Stimulated activated CD8-positive, alpha-beta memory T cell treated with anti-CD3 and anti-CD28 coated beads, Interleukin-2, amount 100 ng/mL, for 1 hour (primary cell): ENCODE measurements around the gene TRAPPC6A.

ENCODE experiments used
- DNase-seq, 2 donors: peaks; one replicate each; pipeline ENCODE4 v3.0.0-alpha.2; 2020; ENCODE audit warnings: low read depth in 2 of 2

TRAPPC6A gene

DNA sequence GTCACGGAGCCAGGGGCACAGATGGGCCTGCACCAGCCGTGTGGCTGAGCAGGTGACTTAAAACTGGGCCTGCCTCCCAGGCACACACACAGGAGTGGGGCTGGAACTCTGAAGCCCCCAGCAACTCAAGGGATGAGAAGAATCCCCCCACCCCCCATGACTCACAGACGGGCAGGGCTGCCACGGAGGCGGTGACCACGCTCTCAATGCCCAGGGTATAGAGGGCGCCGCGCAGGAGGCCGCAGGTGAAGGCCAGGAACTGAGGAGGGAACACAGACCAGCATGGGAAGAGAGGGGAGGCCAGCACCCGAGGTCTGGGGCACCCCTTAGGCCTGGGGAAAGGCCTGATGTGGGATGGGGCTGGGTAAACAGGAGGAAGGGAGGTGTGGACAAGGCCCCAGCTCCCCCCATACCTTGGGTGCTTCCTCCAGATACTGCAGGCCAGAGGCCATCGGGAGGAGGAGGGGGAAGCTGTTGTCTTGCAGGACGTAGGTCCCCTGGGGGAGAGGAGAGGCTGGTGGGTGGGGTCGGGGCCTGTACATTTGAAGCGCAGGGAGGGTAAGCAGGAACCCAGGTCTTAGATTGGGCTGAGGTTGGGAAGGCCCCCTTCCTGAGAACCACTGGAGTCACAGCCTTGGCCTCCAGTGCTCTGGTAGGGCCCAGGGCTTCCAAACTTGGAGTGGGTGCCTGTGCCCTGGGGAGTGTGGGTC, 14.1 kb downstream of the TRAPPC6A start:
- no peak for DNase-seq

DNA sequence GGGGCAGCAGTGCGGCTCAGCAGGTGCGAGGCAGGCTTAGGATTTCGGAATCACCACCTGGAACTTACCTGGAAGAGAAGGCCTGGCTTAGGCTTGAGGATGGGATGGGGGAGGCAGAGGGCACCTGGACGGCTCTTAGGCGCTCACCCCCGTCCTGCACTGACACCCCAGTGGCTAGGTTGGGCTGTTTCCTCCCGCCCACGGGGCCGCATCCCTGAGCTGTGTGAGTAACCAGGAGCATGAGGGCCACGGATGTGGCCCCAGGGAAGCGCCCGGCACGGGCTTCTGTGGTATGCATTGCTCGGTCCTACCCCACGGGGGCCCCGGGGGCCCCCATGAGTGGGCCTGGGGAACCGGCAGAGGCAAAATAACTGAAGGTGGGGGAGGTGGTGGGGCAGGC, 14.9 kb downstream of the TRAPPC6A start:
- DNase-seq = no peak

DNA sequence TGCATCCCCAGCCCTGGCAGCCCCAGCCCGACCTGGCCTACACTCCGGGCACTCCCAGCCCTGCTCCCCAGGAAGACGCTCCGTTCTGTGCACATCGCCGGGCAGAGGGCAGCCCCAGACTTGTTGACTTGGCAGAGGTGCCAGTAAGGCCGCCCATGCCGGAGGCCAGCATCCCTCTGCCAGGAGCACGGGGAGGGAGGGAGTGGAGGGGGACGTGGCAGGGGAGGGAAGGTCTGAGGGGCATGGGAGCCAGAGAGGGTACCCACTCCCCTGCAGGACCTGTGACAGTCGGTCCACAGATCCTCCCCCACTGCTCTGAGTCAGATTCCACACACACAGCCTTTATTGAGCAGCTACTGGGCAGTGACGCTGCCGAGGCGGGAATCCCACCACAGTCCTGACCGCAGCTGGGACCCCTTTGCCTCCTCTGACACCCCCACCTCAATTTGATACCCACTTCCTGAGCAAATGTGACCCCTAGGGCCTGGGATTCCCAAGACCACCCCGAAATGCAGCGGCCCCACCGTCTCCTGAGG, 15.4 kb downstream of the TRAPPC6A start:
- DNase-seq = no peak

DNA sequence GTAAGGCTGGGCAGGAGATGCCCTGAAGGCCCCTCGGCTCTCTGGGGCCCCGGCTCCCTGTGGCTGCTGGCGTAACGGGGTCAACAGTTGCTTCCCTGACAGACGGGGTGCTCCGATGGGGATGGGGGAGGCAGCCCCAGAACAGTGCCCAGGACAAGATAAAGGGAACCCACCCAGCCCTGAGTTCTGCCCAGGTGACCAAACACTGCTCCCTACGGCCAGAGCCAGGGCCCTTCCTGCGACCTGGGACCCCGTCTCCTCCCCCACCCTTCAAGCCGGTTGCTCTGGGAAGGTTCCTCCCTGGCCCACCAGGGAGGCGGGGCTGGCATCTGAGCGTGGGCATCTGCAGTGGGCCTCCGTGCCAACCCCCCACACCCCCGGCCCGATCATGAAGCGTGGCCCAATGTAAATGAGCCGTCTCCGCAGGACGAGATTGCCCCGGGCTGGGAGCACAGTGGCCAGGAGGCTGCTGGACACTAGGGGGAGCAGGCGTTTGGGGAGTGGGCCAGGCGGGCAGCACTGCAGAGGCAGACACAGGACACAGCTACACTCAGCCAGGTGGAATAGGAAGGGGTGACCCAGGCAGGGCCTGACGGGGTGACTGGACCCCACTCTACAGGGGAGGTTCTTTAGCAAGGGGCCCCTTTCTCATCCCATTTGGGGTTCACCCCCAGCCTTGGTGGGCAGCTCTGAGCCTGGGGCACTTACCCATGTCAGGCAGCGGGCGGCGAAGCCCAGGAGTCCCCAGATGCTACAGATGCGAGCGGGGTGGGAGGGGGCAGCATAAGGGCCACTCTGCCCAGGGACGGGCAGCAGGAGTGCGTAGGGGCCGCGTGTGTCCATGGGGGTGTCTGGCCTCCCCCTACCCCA, 16.1 kb downstream of the TRAPPC6A start:
- DNase-seq = no peak

DNA sequence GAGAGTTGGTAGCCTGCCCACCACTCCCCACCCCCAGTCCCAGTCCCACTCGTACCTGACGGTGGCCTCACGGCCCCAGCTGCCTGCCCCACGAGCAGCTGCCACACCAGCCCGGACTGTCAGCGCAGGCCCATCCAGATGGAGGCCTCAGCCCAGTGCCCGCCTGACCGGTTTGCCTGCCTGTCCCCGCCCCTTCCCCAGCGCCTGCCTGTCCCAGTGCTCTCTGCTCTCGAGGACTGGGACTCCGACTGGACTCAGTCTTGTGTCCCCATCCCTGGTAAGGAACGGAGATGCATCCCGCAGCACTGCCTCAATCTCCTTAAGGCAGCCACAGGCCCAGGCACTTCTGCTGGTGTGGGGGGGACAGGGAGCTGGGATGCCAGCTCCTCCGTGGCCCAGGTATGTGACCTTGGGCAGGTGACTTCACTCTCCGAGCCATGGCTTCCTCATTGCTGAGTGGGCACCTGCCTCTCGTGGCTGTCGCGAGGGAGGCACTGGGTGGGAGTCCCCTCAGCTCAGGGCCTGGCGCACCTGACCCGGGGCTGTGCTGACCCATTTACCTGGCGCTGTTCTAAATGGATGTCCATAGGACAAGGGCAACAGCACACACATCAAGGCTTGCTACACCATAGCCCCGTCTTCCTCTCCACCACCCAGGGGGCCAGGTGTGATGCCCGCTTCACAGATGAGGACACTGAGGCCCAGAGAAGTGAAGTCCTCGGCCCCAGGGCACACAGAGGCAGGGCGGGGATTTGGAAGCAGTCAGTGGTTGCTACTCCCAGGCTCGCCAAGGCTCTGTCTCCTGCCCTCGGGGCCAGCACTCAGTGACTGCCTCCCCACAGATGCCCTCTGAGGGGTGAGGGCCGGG, 16.9 kb downstream of the TRAPPC6A start, which contains the start of gene NKPD1:
NKPD1 (minus strand) TSS at position 113 of the 868 bp plus-strand sequence. CDS start 832 bp downstream, outside the sequence.
- no peak for DNase-seq

DNA sequence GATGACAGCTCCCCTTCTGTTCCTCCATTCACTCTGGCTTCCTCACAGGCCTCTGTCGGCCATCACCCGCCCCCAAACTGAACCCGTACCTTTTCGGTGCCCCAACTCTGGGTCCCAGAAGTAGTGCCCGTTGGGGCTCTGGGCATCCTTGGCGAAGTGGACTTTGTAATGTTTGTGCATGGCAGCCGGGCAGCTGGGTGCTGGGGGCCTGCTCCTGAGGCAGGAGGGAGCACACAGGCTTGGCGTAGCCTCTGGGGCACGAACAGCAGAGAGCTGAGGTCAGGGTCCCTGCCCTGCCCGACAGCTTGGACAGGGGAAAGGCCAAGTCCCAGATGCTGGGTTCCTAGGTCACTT, 18.1 kb downstream of the TRAPPC6A start:
- no peak for DNase-seq

DNA sequence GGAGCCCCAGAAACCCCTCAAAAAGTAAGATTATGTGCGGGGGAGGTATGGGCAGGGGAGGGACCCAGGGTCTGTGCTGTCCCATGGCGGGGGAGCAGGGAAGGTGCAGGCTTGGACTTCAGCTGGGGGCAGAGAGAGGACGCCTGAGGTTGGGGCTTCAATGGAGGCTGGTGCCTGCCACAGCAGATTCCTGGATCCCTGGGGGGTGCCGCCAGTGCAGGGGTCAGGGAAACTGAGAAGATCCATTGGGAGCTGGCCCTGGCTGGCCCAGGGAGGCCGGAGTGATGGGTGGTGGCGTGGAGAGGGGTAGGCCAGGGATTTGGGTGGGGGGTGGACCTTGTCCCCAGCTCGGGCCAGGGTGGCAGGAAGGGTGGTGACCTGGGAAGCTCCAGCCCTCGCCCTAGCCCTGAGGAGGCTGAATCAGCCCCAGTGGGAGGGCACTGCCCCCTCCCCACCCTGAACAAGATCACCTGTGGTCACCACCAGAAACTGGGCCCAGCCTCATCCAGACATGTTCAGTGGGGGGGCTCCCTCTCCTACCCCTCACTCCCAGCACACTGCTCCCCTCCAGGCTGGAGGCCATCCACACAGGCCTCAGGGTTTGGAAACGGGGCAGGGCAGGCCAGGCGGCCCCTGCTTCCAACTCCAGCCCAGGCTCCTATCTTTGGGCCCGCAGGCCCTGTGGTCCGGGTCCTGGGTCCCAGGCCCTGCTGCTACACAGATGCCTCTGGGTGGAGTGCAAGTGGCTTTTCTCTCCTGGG, 18.6 kb downstream of the TRAPPC6A start:
- no peak for DNase-seq

DNA sequence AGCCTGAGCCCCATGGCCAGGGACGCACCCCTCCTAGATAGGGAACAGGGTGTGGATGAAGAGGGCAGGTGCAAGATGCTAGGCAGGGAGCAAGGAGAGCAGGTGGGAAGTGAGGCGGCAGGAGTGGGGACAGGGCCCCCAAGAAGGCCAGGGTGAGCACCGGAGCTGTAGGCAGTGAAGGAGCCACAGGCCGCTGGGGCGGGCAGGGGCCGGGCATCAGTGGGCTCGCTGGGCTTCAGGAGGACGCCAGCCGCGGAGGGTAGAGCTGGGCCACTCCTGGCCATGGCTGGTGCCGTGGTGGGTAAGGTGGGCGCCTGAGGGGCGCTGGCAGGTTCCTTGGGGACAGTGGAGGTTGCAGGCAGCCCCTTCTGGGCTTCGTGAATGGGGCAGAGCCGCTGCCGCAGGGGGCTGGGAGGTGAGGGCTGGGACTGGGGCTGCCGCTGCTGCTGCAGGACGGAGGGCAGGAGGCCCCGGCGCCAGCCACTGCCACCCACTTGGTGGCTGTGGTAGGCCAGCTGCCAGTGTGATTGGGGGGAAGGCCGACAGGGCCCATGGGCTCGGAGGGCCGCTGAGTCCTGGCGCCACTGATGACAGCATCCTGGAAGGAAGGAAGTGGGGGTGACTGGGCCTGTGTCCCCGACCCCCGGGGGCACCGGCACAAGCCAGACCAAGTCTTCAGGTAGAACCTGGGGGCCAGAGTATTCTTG, 19.4 kb downstream of the TRAPPC6A start:
- DNase-seq = no peak

DNA sequence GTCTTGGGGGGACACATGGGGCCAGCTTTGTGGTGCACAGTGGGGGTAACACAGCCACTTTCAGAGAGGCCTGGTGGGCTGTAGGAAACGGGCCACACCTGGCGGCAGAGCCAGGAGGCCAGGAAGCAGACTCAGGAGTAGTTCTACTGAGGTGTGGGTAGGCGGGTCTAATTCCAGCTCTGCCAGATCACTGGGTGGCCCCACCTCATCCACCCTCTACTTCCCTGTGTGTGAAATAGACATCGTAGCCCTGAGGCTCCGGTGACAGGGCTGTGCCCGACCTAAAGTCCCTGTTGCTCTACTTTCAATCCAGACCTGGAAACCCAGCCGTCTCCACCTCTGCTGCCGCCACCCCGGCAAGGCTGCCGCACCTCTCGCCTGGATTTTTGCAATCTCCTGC, 21.3 kb downstream of the TRAPPC6A start:
- DNase-seq = no peak

DNA sequence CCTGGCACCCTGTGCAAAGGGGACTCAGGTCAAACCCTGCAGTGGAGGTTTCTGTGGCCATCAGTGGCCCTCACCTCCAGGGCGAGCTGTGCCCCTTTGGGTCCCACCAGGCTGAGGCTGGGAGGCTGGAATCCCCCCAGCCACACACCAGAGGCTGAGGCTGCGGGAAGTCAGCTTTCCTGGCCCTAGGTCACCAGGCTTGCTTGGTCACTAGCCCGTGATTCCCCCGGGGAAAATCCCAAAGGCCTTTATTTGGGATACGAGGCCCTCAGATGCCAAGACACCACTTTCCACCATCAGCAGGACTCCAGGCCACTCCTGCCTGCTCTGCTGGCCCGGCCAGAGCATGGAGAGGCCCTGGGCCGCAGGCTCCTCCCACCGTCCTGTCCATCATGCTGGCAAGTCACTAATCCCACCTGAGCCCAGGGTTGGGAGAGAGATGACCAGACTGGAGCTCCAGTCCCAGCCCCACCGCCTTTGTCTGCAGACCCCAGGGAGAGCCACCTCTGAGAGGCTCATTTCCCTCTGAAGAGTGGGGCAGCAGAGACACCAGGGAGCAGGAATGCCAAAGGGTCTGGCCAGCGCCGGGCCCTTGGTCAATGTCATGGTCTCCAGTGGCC, 21.9 kb downstream of the TRAPPC6A start:
- DNase-seq = no peak

DNA sequence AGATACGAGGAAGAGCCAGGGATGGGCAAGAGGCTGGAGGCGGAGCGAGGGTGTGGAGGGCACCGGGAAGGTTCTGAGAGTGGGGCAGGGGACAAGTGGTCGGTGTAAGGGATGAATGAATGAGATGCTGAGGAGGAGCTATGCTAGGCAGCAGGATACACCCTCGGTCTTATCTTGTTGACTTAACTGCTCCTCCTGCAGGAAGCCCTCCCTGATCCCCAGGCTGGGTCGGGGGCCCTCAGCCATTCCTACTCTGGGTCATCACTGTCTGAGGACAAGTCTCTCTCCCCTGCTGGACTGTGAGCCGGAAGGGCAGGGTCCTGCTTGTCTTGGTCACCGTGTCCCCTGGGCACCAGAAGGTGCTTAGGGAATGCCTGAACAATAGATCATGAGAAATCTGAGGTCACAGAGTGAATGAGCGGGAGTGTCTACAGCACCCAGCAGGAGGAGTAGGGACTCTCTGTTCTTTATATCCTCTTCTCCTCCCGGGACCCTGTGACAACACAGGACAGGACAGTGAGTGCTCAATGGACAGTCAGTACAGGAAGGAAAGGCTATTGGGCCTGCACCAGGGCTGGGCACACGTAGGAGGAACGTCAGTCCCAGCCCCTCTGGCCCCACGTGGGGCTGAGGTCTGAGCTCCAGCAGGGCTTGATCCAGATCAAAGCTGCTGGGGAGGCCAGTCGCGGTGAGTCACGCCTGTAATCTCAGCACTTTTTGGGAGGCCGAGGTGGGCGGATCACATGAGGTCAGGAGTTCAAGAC, 23.8 kb downstream of the TRAPPC6A start:
- DNase-seq = no peak

DNA sequence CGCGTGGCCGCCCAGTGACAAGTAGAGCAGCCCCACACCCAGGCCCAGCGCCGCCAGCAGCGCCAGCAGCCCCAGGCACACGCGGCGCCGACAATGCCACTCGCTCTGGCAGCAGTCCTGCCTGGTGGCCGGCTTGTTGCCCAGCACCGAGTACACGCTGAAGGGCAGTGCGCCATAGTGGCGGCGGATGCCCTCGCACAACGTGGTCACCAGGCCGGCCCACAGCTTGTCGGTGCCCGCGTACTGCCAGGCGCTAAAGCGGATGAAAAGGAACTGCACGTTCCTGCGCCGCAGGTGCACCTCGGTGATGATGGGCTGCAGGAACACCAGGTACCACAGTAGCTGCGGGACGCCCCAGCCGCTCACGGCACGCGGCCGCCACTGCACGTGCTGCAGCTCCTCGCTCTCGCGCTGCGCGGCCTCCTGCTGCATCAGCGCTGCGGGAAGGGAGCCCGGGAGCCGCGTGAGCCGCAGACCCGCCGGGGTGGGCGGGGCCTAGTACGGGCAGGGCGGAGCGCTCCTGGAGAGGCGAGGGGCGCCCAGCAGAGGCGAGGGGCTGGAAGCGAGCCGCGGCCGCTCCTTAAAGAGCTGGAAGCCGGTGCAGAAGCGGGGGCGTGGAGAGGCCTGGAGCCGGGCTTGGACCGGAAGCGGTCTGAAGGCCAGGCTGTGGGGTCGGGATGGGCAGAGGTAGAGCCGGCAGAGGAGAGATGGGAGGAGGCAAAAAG, 24.5 kb downstream of the TRAPPC6A start:
- DNase-seq = no peak

DNA sequence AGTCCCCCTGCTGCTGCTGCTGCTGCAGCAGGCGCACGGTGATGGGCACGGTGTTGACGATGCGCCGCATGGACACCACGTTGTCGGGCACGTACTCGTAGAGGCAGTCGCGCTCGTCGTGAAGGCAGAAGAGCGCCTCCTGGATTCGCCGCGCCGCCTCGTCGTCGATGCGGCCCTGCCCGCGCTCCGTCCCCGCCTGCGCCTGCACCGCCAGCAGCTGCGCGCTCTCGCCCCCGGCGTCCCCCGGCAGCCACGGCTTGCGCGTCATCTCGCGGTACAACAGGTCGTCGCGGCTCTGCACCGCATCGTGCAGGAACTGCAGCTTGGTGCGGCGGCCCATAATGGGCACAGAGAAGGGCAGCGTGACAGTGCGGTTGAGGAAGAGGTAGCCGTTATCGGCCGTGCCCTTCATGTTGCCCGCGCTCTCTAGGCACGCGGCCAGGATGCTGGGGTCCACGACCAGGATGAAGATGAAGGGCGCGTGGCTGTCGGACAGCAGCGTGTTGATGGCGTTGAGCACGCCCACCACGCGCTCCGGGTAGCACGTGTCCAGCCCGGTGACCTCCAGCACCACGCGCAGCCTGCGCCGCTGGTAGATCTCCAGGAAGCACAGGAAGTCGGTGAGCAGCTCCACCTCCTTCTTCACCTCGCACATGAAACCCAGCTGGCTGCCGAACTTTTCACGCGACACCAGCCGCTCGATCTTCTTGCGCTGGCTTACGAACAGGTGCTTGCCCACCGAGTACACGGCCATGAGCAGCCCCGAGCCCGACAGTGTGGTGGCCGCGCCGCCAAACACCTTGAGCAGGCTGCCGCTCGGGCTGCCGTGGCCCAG, 25.3 kb downstream of the TRAPPC6A start:
- peak in 1 of 2 donors; percentile 18 for DNase-seq

DNA sequence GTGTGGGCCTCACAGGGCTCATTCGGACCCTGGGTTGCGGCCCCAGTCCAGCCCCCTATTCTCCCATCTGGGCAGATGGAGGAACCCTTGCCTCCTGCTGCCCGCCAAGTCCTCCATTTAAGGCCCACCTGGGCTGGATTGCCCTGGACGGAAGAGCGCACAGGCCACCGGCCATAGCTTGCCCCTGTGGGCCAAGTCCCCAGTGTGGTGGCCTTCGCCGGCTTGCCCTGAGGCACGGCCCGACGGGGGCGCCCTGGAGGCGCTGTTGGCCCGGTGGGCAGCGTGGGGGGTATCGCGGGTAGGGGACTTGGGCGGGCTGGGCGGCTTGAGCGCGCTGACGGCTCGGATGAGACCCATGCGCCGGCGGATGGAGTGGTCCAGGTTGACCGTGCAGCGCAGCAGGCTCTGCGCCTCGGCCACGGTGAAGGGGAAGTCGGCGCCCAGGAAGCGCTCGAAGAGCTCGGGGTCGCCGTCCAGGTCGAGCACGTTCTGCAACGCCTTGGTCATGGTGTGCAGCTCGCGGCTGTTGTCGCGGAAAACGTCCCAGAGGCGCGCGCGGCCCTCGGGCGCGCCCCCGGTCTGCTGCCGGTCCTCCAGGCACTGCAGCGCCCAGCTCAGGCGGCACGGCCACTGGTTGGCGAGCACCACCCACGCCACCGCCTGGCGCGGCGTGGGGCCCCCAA, 26.1 kb downstream of the TRAPPC6A start:
- no peak for DNase-seq

DNA sequence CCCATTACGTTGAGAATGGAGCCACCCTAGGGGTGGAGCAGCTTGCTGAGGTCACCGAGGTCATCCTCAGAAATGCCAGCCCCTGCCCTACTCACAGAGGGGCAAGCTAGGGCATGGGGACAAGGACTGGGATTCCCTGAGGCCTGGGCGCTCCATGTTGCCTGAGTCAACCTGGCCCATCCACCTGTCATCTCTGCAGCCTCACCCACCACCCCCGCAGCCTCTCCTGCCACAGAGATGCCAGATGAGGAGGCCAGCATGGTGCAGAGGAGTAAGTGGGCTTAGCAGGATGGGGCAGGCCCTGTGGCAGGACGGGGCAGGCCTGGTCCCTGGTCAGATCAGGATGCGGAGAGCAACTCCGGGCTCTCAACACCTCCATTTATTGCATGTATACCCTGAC, 26.7 kb downstream of the TRAPPC6A start:
- no peak for DNase-seq

DNA sequence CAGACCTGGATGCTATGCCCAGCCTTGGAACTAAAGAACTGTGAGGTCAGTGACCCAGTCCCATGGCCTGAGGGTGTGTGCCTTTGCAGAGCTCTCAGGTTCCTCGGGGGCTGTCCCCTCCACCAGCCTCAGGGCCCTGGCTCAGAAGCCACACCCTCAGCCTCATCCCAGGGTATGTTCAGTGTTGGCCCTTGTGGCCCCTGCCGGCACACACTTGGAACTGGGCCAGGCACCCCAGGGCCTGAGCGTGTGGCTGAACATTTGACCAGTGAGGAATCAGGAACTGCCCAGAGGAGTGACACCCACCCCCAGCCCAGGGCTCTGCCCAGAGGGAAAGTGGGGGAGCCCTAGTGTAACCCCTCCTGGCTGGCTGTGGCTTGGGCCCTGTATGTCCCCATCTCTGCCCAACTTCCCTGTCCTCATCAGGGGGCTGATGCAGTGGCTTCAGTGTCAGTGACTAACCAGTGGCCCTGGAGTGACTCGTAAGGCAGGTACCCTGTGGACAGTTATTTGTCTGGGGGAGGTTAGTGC, 27.2 kb downstream of the TRAPPC6A start:
- no peak for DNase-seq

DNA sequence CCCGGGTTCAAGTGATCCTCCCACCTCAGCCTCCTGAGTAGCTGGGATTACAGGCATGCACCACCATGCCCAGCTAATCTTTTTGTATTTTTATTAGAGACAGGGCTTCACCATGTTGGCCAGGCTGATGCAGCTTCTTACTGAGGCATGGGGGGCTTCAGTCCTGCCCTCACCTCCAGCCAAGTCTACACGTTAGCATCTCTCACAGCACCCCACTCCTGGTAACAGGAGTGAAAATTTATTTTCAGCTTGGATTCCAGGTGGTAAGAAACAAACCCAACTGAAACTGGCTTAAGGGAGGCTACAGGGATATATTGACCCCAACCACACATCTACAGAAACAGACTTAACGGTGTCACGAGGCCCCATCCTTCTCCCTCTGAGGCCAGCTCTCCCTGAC, 27.9 kb downstream of the TRAPPC6A start:
- DNase-seq = no peak
